GM12878 (cell line): ENCODE measurements around the gene CRTC3.

ENCODE experiments used
- ASH2L ChIP-seq: fragments of 300-600, 200-600 bp; sonication (generic); IDR thresholded peaks from 2 replicates; pipeline ENCODE4 v1.6.1; 2017; ENCODE audit warnings: low read depth, mild to moderate bottlenecking, borderline replicate concordance
- BCL11A ChIP-seq: IDR thresholded peaks from 2 replicates; pipeline ENCODE4 v1.6.1; 2011; ENCODE audit warnings: low read depth, low read length
- EP300 ChIP-seq, 2 experiments: fragments of 150-350 bp in 1 of 2; IDR thresholded peaks; 2 replicates each; pipeline ENCODE4 v1.6.1; 2011 to 2012; ENCODE audit warnings: low read depth in 2 of 2, low read length in 2 of 2, borderline replicate concordance in 1 of 2, improper control_type of control experiment in 1 of 2, inconsistent platforms in 1 of 2; ENCODE audit not compliant: control insufficient read depth in 1 of 2
- TAF1 ChIP-seq: IDR thresholded peaks from 2 replicates; pipeline ENCODE4 v1.6.1; 2011; ENCODE audit warnings: mild to moderate bottlenecking, low read depth, low read length, borderline replicate concordance
- TF ChIP-seq, protein P1 (sequence below), 3 experiments: IDR thresholded peaks in 2 of 3; conservative IDR thresholded peaks in 1 of 3; 2 replicates each; pipeline ENCODE4 v1.5.1; 2011; ENCODE audit warnings: low read depth in 3 of 3, low read length in 3 of 3, mild to moderate bottlenecking in 3 of 3, control low read depth in 2 of 3, moderate library complexity in 2 of 3, inconsistent platforms in 1 of 3, mixed read lengths in 1 of 3; ENCODE audit not compliant: control insufficient read depth in 2 of 3, insufficient read depth in 1 of 3; ENCODE audit errors: extremely low read depth in 1 of 3

GRCh38 chr15:90619468-90619867 lies 89.7 kb downstream of the CRTC3 start:
- no peak for TF ChIP-seq BCL11A
- TF ChIP-seq, protein P1, sequence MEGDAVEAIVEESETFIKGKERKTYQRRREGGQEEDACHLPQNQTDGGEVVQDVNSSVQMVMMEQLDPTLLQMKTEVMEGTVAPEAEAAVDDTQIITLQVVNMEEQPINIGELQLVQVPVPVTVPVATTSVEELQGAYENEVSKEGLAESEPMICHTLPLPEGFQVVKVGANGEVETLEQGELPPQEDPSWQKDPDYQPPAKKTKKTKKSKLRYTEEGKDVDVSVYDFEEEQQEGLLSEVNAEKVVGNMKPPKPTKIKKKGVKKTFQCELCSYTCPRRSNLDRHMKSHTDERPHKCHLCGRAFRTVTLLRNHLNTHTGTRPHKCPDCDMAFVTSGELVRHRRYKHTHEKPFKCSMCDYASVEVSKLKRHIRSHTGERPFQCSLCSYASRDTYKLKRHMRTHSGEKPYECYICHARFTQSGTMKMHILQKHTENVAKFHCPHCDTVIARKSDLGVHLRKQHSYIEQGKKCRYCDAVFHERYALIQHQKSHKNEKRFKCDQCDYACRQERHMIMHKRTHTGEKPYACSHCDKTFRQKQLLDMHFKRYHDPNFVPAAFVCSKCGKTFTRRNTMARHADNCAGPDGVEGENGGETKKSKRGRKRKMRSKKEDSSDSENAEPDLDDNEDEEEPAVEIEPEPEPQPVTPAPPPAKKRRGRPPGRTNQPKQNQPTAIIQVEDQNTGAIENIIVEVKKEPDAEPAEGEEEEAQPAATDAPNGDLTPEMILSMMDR (IDR thresholded peaks at IDR 0.05 in 2 of 3, conservative IDR thresholded peaks at IDR 0.05 in 1 of 3; ENCODE audit: control insufficient read depth in 2 of 3, extremely low read depth in 1 of 3, insufficient read depth in 1 of 3, low read depth in 3 of 3, low read length in 3 of 3), result no peak
- no peak for TF ChIP-seq EP300 (IDR thresholded peaks at IDR 0.05; ENCODE audit: borderline replicate concordance in 1 of 2, control insufficient read depth in 1 of 2, low read depth in 2 of 2, low read length in 2 of 2)
- no peak for TF ChIP-seq ASH2L
- TF ChIP-seq TAF1, result no peak
